Measurements from ENCODE around the gene TTC9.

The TTC9 gene

GRCh38 chr14:70646705-70647104 lies 5.0 kb downstream of the TTC9 start:
- no peak for DNase-seq

GRCh38 chr14:70648346-70648745 lies 6.6 kb downstream of the TTC9 start:
- no peak for DNase-seq

- DNase-seq, result no peak
Measured at GRCh38 chr14:70649803-70650202, 8.1 kb downstream of the TTC9 start.

DNA sequence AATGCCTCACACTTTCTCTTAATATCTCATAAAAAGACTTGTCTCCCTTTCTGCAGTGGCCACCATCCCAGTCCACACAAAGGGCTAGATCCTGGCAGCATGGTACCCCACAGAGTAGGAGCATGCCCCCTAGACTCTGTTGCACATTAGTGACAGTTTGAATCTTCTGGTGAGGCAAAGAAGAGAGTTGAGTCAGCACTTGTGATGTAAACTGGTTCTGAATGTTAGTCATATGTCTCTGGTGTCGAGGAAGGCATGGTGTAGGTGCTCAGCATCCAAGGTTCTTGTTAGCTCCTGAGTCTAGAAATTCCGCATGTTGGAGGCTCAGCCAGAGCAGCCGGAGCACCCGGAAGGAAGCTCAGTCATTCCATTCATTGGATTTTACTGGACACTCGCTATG lies 9.8 kb downstream of the TTC9 start:
- DNase-seq, result no peak

GRCh38 chr14:70652871-70653270 lies 11.2 kb downstream of the TTC9 start:
- no peak for DNase-seq

DNA sequence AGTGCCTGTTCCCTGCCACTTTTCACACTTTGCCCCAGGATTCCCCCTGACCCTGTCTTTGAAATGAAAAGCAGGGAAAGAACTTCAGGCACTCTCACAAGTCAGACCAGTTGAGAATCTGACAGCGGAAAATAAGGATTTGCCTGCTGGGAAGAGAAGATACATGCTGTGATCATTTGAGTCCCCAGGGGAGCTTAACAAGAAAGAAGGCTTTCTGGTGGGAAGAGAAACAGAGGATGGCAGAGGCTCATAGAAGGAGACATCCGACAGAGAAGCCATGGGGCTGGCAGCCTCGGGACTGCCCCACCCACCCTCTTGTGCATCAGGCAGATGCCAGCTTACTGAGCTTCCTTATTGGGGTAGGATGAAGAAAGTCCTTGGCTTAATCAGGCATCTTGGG lies 11.9 kb downstream of the TTC9 start:
- DNase-seq, result no peak

DNA sequence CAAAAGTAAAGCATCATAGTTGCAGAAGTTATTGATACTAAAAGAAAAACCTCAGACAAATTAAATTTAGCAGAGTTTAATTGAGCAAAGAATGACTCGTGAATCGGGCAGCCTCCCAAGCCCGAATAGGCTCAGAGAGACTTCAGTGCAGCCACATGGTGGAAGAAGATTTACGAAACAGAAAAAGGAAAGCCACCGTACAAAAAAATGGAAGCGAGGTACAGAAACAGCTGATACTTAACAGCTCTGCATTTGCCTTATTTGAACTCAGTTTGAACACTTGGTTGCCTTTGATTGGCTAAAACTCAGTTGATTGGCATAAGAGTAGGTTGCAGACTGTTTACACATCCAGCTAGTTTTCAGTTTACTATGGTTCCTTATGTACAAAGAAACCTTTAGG lies 12.9 kb downstream of the TTC9 start:
- no peak for DNase-seq

- no peak for DNase-seq
Measured at GRCh38 chr14:70655110-70655826, 13.6 kb downstream of the TTC9 start.

GRCh38 chr14:70658899-70659298 lies 17.2 kb downstream of the TTC9 start:
- no peak for DNase-seq

DNA sequence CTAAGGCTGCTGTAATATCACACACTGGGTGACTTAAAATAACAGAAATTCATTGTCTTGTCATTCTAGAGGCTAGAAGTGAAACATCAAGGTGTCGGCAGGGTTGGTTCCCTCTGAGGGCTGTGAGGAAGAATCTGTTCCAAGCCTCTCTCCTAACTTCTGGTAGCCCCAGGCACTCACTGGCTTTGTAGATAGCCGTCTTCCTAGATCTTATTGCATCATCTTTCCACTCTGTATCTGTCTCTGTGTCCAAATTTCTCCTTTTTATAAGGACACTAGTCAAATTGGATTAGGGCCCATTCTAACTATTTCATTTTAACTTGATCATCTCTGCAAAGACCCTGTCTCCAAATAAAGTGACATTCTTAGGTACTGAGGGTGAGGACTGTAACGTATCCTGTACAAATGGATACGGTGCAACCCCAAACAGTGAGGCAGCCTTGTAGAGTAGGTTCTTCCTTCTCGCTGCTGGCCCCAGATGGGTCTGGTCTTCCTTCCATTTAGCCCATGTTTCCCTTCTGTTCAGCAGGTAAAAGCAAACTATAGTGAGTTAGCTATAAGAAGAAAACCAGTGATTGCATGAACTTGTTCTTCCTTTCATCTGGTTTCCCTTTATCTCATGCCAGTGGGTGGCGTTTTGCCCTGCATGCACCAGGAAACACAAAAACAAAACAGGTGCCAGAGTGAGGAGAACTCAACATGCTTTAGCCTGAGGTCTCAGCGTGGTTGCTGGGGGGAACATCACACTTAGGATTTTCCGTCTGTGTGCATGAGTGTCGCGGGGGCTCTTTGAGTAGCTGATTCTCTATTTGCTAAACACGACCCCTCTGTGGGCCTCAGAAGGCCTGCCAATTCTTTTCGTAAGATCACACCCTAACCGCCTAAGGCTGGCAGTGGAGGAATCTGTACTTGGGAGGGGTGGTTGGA lies 19.5 kb downstream of the TTC9 start:
- no peak for DNase-seq

DNA sequence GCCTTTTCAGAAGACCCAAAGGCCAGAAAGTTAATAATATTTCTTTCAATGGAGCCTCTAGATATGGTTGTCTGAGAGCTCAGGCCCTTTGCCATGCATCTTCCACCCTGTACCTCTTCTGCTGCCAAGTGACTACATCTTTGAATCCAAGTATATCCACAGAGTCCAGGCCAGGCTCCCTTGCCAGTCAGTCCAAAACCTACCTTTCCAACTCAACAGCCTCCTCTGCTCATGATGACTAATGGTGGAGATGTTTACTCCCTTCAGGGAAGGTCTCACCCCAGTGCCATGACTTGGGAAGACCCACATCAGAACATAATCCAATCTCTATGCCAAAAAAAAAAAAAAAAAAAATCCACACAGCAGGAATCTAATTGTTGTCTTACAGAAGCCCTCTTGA lies 20.4 kb downstream of the TTC9 start:
- no peak for DNase-seq

- no peak for DNase-seq
Measured at GRCh38 chr14:70662816-70663215, 21.1 kb downstream of the TTC9 start.

GRCh38 chr14:70663707-70664179 lies 22.0 kb downstream of the TTC9 start:
- DNase-seq, result no peak

DNA sequence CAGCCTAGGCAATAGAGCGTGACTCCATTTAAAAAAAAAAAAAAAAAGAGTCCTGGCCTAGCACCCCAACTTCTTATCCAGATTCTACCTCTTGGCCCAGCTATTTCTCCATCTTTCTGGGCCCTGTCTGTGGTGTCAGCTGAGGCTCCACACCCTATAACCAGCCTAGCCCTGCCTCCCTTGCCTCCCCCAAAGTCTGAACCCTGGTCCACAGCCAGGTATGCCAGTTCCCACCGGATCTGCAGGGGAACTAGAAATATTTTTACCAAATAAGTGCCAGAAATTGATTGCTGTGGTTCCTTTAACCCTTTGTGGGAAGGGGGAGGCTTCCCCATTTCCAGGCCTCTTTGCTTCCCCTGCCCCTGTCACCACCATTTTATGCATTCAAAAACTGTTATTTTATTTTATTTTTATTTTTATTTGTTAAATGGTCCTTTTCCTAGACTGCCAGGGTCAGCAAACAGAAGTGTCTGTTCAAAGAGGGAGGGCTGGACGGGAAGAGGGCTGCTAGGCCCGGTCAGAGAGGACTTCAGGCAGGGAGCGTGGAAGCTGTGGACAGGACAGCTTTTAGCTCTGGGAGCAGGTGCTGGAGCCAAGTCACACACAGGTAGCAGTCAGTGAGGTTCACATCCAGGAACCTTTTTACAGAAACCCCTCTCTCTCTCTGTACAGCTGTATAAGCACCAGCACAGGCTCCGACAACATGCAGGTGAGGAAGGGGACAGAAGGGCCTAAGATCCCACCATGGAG lies 23.2 kb downstream of the TTC9 start:
- no peak for DNase-seq

- no peak for DNase-seq
Measured at GRCh38 chr14:70665448-70666360, 24.0 kb downstream of the TTC9 start.

- DNase-seq, result no peak
Measured at GRCh38 chr14:70666361-70666686, 24.6 kb downstream of the TTC9 start.

- DNase-seq, result no peak
Measured at GRCh38 chr14:70670992-70671651, 29.4 kb downstream of the TTC9 start.

GRCh38 chr14:70671652-70672644 lies 30.2 kb downstream of the TTC9 start:
- no peak for DNase-seq

DNA sequence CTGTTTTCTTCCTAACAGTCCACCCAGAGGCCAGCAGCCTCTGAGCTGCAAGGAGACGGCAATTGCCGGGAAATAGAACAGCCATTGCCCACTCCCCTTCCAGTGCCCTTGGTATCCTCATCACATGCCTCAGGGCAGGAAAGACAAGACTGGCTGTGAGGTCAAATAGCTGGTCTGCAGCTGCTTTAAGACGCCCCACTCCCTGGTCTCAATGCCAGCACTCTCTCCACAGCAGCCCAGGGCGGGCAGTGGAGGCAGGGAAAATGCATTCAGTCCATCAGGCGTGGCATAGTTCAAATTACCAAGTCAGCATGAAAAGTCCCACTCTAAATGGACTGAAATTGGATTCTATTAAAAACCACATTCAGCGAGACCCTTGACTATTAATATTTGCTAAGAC lies 35.6 kb downstream of the TTC9 start:
- DNase-seq, result no peak

DNA sequence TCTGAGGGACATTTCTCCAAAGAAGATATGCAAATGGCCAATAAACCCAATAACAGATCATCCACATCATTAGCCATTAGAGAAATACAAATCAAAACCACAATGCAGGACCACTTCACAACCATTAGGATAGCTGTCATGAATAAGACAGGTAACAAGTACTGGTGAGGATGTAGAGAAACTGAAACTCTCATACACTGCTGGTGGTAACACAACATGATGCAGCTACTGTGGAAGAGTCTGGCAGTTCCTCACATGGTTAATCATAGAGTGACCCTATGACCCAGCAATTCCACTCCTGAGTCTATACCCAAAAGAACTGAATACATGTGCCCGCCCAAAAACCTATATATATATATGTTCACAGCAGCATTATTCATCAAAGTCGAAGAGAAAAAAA lies 39.0 kb downstream of the TTC9 start:
- no peak for DNase-seq

- DNase-seq, result no peak
Measured at GRCh38 chr14:70683983-70684382, 42.3 kb downstream of the TTC9 start.

Measured in cortex of kidney (tissue), 1 donor.